Stimulated activated CD8-positive, alpha-beta memory T cell treated with anti-CD3 and anti-CD28 coated beads, Interleukin-2, amount 100 ng/mL, for 1 hour (primary cell): ENCODE data around the gene PER3.
A peak's percentile ranks its signal among the peaks of the same experiment; 100 is the strongest.
"Not testable (repeated sequence)": the region's sequence is repeated elsewhere in the genome, so short reads cannot be mapped to it uniquely, and the experiment has no call there.

ENCODE experiments used
- DNase-seq, 2 donors: peaks; one replicate each; pipeline ENCODE4 v3.0.0-alpha.2; 2020; ENCODE audit warnings: low read depth in 2 of 2

PER3 gene

GRCh38 chr1:7778133-7778628 is 5.9 kb upstream of the PER3 start:
- DNase-seq: no peak

- no peak for DNase-seq
Measured at GRCh38 chr1:7780976-7781375, 3.1 kb upstream of the PER3 start.

GRCh38 chr1:7781501-7781900 is 2.6 kb upstream of the PER3 start:
- DNase-seq: no peak

- DNase-seq: no peak
Measured at GRCh38 chr1:7781923-7782495, 2.1 kb upstream of the PER3 start.

- no peak for DNase-seq
Measured at GRCh38 chr1:7783178-7783711, 846 bp upstream of the PER3 start.

- DNase-seq: no peak
Measured at GRCh38 chr1:7784492-7785071, 491 bp downstream of the PER3 start.

- no peak for DNase-seq
Measured at GRCh38 chr1:7785108-7785507, 1.0 kb downstream of the PER3 start.

- DNase-seq: no peak
Measured at GRCh38 chr1:7786795-7787194, 2.7 kb downstream of the PER3 start.

- no peak for DNase-seq
Measured at GRCh38 chr1:7789828-7790227, 5.7 kb downstream of the PER3 start.

GRCh38 chr1:7791027-7791426 is 6.9 kb downstream of the PER3 start:
- DNase-seq: not testable (repeated sequence)

- DNase-seq: no peak
Measured at GRCh38 chr1:7795406-7795805, 11.3 kb downstream of the PER3 start.

- DNase-seq: no peak
Measured at GRCh38 chr1:7805460-7805859, 21.4 kb downstream of the PER3 start.

- DNase-seq: no peak
Measured at GRCh38 chr1:7808253-7808844, 24.3 kb downstream of the PER3 start.

- DNase-seq: no peak
Measured at GRCh38 chr1:7809742-7810141, 25.7 kb downstream of the PER3 start.

GRCh38 chr1:7810395-7810794 is 26.3 kb downstream of the PER3 start:
- no peak for DNase-seq

GRCh38 chr1:7811476-7811875 is 27.4 kb downstream of the PER3 start:
- no peak for DNase-seq

GRCh38 chr1:7813677-7814373 is 29.7 kb downstream of the PER3 start:
- no peak for DNase-seq

- DNase-seq: no peak
Measured at GRCh38 chr1:7821282-7821681, 37.2 kb downstream of the PER3 start.

GRCh38 chr1:7824701-7825100 is 40.6 kb downstream of the PER3 start:
- no peak for DNase-seq

- DNase-seq: no peak
Measured at GRCh38 chr1:7826363-7826762, 42.3 kb downstream of the PER3 start.

GRCh38 chr1:7827126-7827955 is 43.2 kb downstream of the PER3 start:
- peak in 1 of 2 donors; percentile 9 for DNase-seq

GRCh38 chr1:7831458-7831857 is 47.4 kb downstream of the PER3 start:
- DNase-seq: no peak
